HEK293T (cell line): Measurements from ENCODE around the gene TMA7.

Source experiments
- CTCF ChIA-PET: fragments of 350-600 bp; formaldehyde crosslinking; extraction: SDS; loops from one replicate; lab custom pipeline; 2021; ENCODE audit warnings: antibody characterized with exemption, inconsistent platforms; lab: Yijun Ruan, JAX
- POLR2A ChIA-PET: fragments of 350-600 bp; formaldehyde crosslinking; extraction: SDS; loops from one replicate; lab custom pipeline; 2020; ENCODE audit warnings: antibody characterized with exemption, inconsistent platforms; lab: Yijun Ruan, JAX
- DNase-seq: peaks from one replicate; pipeline ENCODE4 v3.0.0; 2012; ENCODE audit warnings: mixed read lengths; ENCODE audit errors: extremely low spot score
- ARNT ChIP-seq: fragments of 450-650 bp; IDR thresholded peaks from 2 replicates; pipeline ENCODE4 v1.6.1; 2017; ENCODE audit warnings: mild to moderate bottlenecking
- BHLHE40 ChIP-seq: fragments of 450-650 bp; IDR thresholded peaks from 2 replicates; pipeline ENCODE4 v1.6.1; 2016; ENCODE audit warnings: mild to moderate bottlenecking, moderate library complexity, borderline replicate concordance
- CTBP1 ChIP-seq: fragments of 450-650 bp; IDR thresholded peaks from 2 replicates; pipeline ENCODE4 v1.6.1; 2016; ENCODE audit warnings: borderline replicate concordance
- ELF4 ChIP-seq: fragments of 450-650 bp; IDR thresholded peaks from 2 replicates; pipeline ENCODE4 v1.6.1; 2017; ENCODE audit warnings: antibody characterized with exemption
- FOXA1 ChIP-seq: fragments of 450-650 bp; IDR thresholded peaks from 2 replicates; pipeline ENCODE4 v1.6.1; 2016; ENCODE audit warnings: mild to moderate bottlenecking
- FOXK2 ChIP-seq: fragments of 450-650 bp; IDR thresholded peaks from 2 replicates; pipeline ENCODE4 v1.6.1; 2016; ENCODE audit warnings: mild to moderate bottlenecking
- FOXM1 ChIP-seq: fragments of 450-650 bp; IDR thresholded peaks from 2 replicates; pipeline ENCODE4 v1.6.1; 2017; ENCODE audit warnings: mild to moderate bottlenecking, borderline replicate concordance
- HDGF ChIP-seq: fragments of 450-650 bp; IDR thresholded peaks from 2 replicates; pipeline ENCODE4 v1.6.1; 2017; ENCODE audit warnings: antibody characterized with exemption, borderline replicate concordance
- L3MBTL2 ChIP-seq: fragments of 450-650 bp; conservative IDR thresholded peaks from 2 replicates; pipeline ENCODE4 v1.6.1; 2016; ENCODE audit warnings: mild to moderate bottlenecking
- LEF1 ChIP-seq: fragments of 450-650 bp; IDR thresholded peaks from 2 replicates; pipeline ENCODE4 v1.6.1; 2017; ENCODE audit warnings: mild to moderate bottlenecking, borderline replicate concordance
- NFRKB ChIP-seq: fragments of 450-650 bp; IDR thresholded peaks from 2 replicates; pipeline ENCODE4 v1.6.1; 2016; ENCODE audit warnings: mild to moderate bottlenecking, moderate library complexity
- PKNOX1 ChIP-seq: fragments of 450-650 bp; IDR thresholded peaks from 2 replicates; pipeline ENCODE4 v1.6.1; 2016
- SP1 ChIP-seq: fragments of 450-650 bp; IDR thresholded peaks from 2 replicates; pipeline ENCODE4 v1.6.1; 2017
- SUZ12 ChIP-seq: fragments of 450-650 bp; IDR thresholded peaks from 2 replicates; pipeline ENCODE4 v1.6.1; 2016; ENCODE audit warnings: mild to moderate bottlenecking
- TARDBP ChIP-seq: fragments of 450-650 bp; IDR thresholded peaks from 2 replicates; pipeline ENCODE4 v1.6.1; 2016
- ZNF384 ChIP-seq: fragments of 450-650 bp; IDR thresholded peaks from 2 replicates; pipeline ENCODE4 v1.6.1; 2016

TMA7 gene

GRCh38 chr3:48463703-48464102 lies 23.6 kb downstream of the TMA7 start:
- ChIA-PET CTCF (interaction anchor here (0.5 to 1.7 kb wide), 5 partner anchors 27 to 1007 kb away, joined by 3 to 7 read pairs (median 3); partner anchors contain the start of gene SHISA5), POLR2A (interaction anchor here (1.1 to 1.2 kb wide), 3 partner anchors 17 to 93 kb away, joined by 3 to 4 read pairs (median 3); partner anchors contain the start of genes ATRIP, CCDC51 and PFKFB4)
- TF ChIP-seq HDGF (no peak), ELF4 (no peak), TARDBP (no peak), SUZ12 (no peak), LEF1 (no peak), ZNF384 (no peak), PKNOX1 (no peak), FOXA1 (no peak), SP1 (no peak), L3MBTL2 (no peak), CTBP1 (no peak), FOXK2 (no peak)
- DNase-seq: no peak

DNA sequence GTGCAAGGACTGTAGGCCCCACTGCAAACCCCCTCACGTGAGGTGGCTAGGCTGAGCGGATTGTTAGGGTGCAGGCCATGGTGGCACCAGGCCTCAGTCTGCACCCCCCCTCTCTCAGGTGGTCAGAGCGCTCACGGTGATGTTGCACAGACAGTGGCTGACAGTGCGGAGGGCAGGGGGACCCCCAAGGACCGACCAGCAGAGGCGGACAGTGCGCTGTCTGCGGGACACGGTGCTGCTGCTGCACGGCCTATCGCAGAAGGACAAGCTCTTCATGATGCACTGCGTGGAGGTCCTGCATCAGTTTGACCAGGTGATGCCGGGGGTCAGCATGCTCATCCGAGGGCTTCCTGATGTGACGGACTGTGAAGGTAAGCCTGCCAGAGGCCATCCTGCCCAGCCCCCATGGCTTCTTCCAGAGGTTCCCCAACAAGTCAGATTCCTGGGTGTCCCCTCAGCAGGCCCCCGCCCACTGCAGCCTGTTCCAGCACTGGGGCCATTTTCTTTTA lies 24.7 kb downstream of the TMA7 start:
- TF ChIP-seq ELF4: no peak
- TF ChIP-seq SUZ12: no peak
- TF ChIP-seq SP1: no peak
- TF ChIP-seq HDGF: no peak
- TF ChIP-seq TARDBP: no peak
- TF ChIP-seq ZNF384: no peak
- TF ChIP-seq PKNOX1: no peak
- TF ChIP-seq L3MBTL2: no peak
- TF ChIP-seq ARNT: no peak
- no peak for TF ChIP-seq FOXA1
- TF ChIP-seq FOXM1: no peak
- no peak for TF ChIP-seq BHLHE40
- no peak for TF ChIP-seq CTBP1
- TF ChIP-seq NFRKB: no peak
- TF ChIP-seq LEF1: no peak
- no peak for TF ChIP-seq FOXK2
- no peak for DNase-seq
- ChIA-PET CTCF (interaction anchor here (0.6 to 1.7 kb wide), 2 partner anchors 39 to 84 kb away, joined by 3 to 7 read pairs; partner anchors contain the start of gene SHISA5), POLR2A (interaction anchor here (1.1 to 1.2 kb wide), 3 partner anchors 18 to 92 kb away, joined by 3 to 4 read pairs (median 3); partner anchors contain the start of genes ATRIP, CCDC51 and PFKFB4)

- DNase-seq: no peak
- no peak for TF ChIP-seq NFRKB
- TF ChIP-seq ELF4: no peak
- TF ChIP-seq PKNOX1: no peak
- ChIA-PET POLR2A (no interaction called here), CTCF (no interaction called here)
Measured at GRCh38 chr3:48465237-48465530, 25.1 kb downstream of the TMA7 start.

DNA sequence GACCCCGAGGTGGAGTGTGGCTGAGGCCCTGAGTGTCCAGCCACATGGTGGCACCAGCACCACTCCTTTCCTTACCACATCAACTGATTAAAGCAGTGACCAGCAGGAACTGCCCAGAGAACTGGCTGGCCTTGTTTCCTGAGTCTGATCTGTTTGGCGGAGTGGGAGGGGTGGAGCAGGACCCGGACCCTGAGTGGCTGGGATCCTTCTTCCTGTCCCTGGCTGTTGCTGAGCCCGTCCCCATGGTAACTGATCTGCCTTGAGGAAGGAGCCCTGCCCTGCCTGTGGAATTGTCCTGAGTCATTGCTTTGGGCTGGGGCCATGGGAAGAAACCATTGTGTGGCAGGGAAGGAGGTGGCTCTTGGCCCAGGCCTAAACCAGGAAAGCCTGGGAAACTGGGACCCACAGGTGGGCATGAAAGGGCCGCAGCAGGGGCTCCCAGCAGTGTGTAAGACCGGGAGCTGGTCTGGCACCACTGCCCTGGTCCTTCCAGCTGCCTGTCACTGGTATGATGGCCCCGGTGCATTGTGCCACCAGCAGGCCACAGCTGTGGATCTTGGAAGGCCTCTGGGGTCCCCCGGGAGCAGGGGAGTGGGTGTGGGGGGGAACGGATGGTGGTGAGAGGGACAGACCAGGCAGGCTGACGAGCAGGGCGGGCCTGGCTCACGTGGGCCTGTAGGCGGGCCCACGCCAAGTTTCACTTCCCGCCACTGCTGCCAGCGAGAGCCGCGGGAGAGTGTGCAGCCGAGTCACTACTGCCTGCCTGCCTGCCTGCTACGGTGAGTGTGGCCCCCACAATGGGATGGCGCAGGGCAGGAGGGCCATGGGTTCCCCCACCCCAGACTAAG lies 25.7 kb downstream of the TMA7 start:
- CTCF ChIA-PET: no interaction called here
- DNase-seq: peak; percentile 36
- TF ChIP-seq ARNT (no peak), PKNOX1 (no peak), TARDBP (no peak), L3MBTL2 (no peak), CTBP1 (no peak), LEF1 (no peak), SP1 (no peak)
- POLR2A ChIA-PET: interaction anchor here (1.1 to 1.3 kb wide), 3 partner anchors 15 to 39 kb away, joined by 4 to 5 read pairs (median 4); partner anchors contain the start of genes ATRIP and SHISA5

DNA sequence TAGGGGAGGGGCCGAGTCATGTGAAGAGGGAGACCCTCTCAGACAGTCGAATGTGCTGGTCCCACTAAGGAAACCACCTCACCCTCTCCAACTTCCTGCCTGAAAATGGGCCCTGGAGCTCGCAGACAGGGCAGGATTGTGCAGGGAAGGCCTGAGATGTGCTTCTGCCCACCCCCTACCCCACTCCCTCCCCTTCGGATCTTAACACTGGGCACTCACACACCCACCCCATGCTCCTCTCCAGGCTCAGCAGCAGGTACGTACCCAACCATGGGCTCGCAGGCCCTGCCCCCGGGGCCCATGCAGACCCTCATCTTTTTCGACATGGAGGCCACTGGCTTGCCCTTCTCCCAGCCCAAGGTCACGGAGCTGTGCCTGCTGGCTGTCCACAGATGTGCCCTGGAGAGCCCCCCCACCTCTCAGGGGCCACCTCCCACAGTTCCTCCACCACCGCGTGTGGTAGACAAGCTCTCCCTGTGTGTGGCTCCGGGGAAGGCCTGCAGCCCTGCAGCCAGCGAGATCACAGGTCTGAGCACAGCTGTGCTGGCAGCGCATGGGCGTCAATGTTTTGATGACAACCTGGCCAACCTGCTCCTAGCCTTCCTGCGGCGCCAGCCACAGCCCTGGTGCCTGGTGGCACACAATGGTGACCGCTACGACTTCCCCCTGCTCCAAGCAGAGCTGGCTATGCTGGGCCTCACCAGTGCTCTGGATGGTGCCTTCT lies 26.5 kb downstream of the TMA7 start:
- ChIA-PET CTCF (no interaction called here), POLR2A (interaction anchor here (1.1 to 1.3 kb wide), 3 partner anchors 16 to 38 kb away, joined by 4 to 5 read pairs (median 4); partner anchors contain the start of genes ATRIP and SHISA5)
- no peak for TF ChIP-seq SP1
- TF ChIP-seq SUZ12: no peak
- no peak for TF ChIP-seq ZNF384
- DNase-seq: no peak
